GM12878 (cell line): ENCODE measurements around the gene SF3B5. TPM values are rescaled to one million over a fixed set of nuclear protein-coding genes. Genes with fewer than 3 reads are reported as not detected.

Source experiments
- ATAC-seq: fragments of 200-7000 bp; cut with Tn5 transposase; 3 replicates; pipeline ENCODE4 v1.9.1; 2020; ENCODE audit warnings: mild to moderate bottlenecking, moderate library complexity
- BruUV-seq: library from RNA; stranded (reverse); fragments of 400-500 nt; replicated peaks from 2 replicates; lab custom pipeline; 2021; lab: Mats Ljungman, UMichigan
- CTCF ChIA-PET: fragments of 300-600 bp; sonication (Branson Sonifier 250); formaldehyde crosslinking; extraction: SDS; loops from one replicate; lab custom pipeline; 2021; ENCODE audit warnings: inconsistent platforms; lab: Yijun Ruan, JAX
- POLR2A ChIA-PET: fragments of 350-600 bp; formaldehyde crosslinking; extraction: SDS; loops from one replicate; lab custom pipeline; 2021; ENCODE audit warnings: inconsistent platforms; lab: Charles Lee
- RAD21 ChIA-PET: fragments of 300-600 bp; sonication (Branson Sonifier 250); formaldehyde crosslinking; loops from one replicate; lab custom pipeline; 2023; ENCODE audit warnings: antibody characterized with exemption; ENCODE audit not compliant: unreplicated experiment; lab: Charles Lee
- SMC1A ChIA-PET: fragments of 300-600 bp; sonication (Branson Sonifier 250); formaldehyde crosslinking; loops from one replicate; lab custom pipeline; 2023; ENCODE audit not compliant: unreplicated experiment, uncharacterized antibody; lab: Charles Lee
- DNase-seq: peaks from one replicate; pipeline ENCODE4 v3.0.0-alpha.2; 2011; ENCODE audit warnings: low read depth, low spot score
- FAIRE-seq: peaks from 3 replicates; lab custom pipeline; 2011; peaks lifted over from hg19 to GRCh38; lab: Jason Lieb, UNC
- H2AFZ ChIP-seq: 2 replicates; pipeline ENCODE4 v1.6.0; 2011; ENCODE audit warnings: low read depth, low read length, control low read depth; ENCODE audit not compliant: control insufficient read depth
- H3K27ac ChIP-seq: 2 replicates; pipeline ENCODE4 v1.5.1; 2011; ENCODE audit warnings: control low read depth; ENCODE audit not compliant: control insufficient read depth, insufficient read depth
- H3K27me3 ChIP-seq, 2 experiments: replicated peaks in 1 of 2; 2 replicates each; pipeline versions ENCODE4 v1.6.0 to v1.6.1; 2011; ENCODE audit warnings: low read length in 1 of 2; ENCODE audit not compliant: control insufficient read depth in 2 of 2, insufficient read depth in 2 of 2
- H3K36me3 ChIP-seq, 2 experiments: 2 replicates each; pipeline ENCODE4 v1.5.1; 2011; ENCODE audit warnings: low read length in 1 of 2; ENCODE audit not compliant: control insufficient read depth in 2 of 2, insufficient read depth in 2 of 2
- H3K4me1 ChIP-seq: 2 replicates; pipeline ENCODE4 v1.6.1; 2011; ENCODE audit warnings: mild to moderate bottlenecking, low read length, moderate library complexity, mixed read lengths; ENCODE audit not compliant: control insufficient read depth, insufficient read depth
- H3K4me2 ChIP-seq: 2 replicates; pipeline ENCODE4 v1.6.0; 2011; ENCODE audit warnings: control low read depth; ENCODE audit not compliant: control insufficient read depth, insufficient read depth
- H3K4me3 ChIP-seq: fragments of 200-600 bp; sonication (generic); 2 replicates; pipeline ENCODE4 v1.5.1; 2016
- H3K79me2 ChIP-seq: 2 replicates; pipeline ENCODE4 v1.6.0; 2011; ENCODE audit warnings: low read length; ENCODE audit not compliant: control insufficient read depth, insufficient read depth
- H3K9ac ChIP-seq: 2 replicates; pipeline ENCODE4 v1.8.0; 2011; ENCODE audit warnings: low read length, control low read depth, mixed read lengths; ENCODE audit not compliant: control insufficient read depth, insufficient read depth
- H3K9me3 ChIP-seq: replicated peaks from 3 replicates; pipeline ENCODE4 v1.5.1; 2011; ENCODE audit warnings: mild to moderate bottlenecking, low read length; ENCODE audit not compliant: control insufficient read depth, insufficient read depth
- H4K20me1 ChIP-seq: 2 replicates; pipeline ENCODE4 v1.6.0; 2011; ENCODE audit not compliant: control insufficient read depth, insufficient read depth
- ATF3 ChIP-seq: IDR thresholded peaks from 2 replicates; pipeline ENCODE4 v1.6.1; 2011; ENCODE audit warnings: low read depth, mild to moderate bottlenecking, low read length, moderate library complexity, borderline replicate concordance; ENCODE audit errors: extremely low read depth
- ATF7 ChIP-seq: fragments of 450-650 bp; IDR thresholded peaks from 2 replicates; pipeline ENCODE4 v1.6.1; 2016; ENCODE audit warnings: low read depth, mild to moderate bottlenecking
- BCL11A ChIP-seq: IDR thresholded peaks from 2 replicates; pipeline ENCODE4 v1.6.1; 2011; ENCODE audit warnings: low read depth, low read length
- BHLHE40 ChIP-seq, 2 experiments: fragments of 450-650 bp in 1 of 2; IDR thresholded peaks; 2 replicates each; pipeline ENCODE4 v1.6.1; 2011 to 2017; ENCODE audit warnings: low read depth in 2 of 2, borderline replicate concordance in 1 of 2, improper control_type of control experiment in 1 of 2, low read length in 1 of 2, mild to moderate bottlenecking in 1 of 2
- CBFB ChIP-seq: IDR thresholded peaks from 2 replicates; pipeline ENCODE4 v1.6.1; 2016; ENCODE audit warnings: antibody characterized with exemption, low read depth
- HCFC1 ChIP-seq: fragments of 150-350 bp; IDR thresholded peaks from 2 replicates; pipeline ENCODE4 v1.6.1; 2014; ENCODE audit warnings: low read length
- IRF4 ChIP-seq: IDR thresholded peaks from 2 replicates; pipeline ENCODE4 v1.6.1; 2011; ENCODE audit warnings: low read depth, low read length
- POLR2AphosphoS5 ChIP-seq: IDR thresholded peaks from 2 replicates; pipeline ENCODE4 v1.6.1; 2011; ENCODE audit warnings: mild to moderate bottlenecking, low read length, inconsistent platforms
- POU2F2 ChIP-seq: IDR thresholded peaks from 3 replicates; pipeline ENCODE4 v1.6.1; 2011; ENCODE audit warnings: low read depth, mild to moderate bottlenecking, low read length, borderline replicate concordance
- YY1 ChIP-seq: IDR thresholded peaks from 2 replicates; pipeline ENCODE4 v1.6.1; 2011; ENCODE audit warnings: low read depth, mild to moderate bottlenecking, low read length
- ZNF274 ChIP-seq: IDR thresholded peaks from one replicate; pipeline ENCODE4 v1.8.0; 2011; ENCODE audit not compliant: insufficient read length, insufficient read depth
- WGBS: methylation state at CpG from one replicate; pipeline ENCODE4 v1.1.6; 2016; ENCODE audit warnings: low lambda C conversion rate; ENCODE audit not compliant: insufficient replicate concordance, insufficient coverage; ENCODE audit errors: missing lambda C conversion rate; 5-methylcytosine and 5-hydroxymethylcytosine counted together
- in situ Hi-C: fragments of 300-500 bp; cut with MboI; formaldehyde crosslinking; loops from 9 replicates; pipeline ENCODE4 v1.14.3; 2018; ENCODE audit warnings: mixed read lengths
- intact Hi-C: fragments of 100-400 bp; cut with micrococcal nuclease; formaldehyde crosslinking; loops from one replicate; pipeline ENCODE4 v1.14.2; 2022; ENCODE audit not compliant: unreplicated experiment
- polyA plus RNA-seq, 11 experiments: library from polyadenylated mRNA; depleted of rRNA in 4 of 11; unstranded in 6 of 11; stranded (reverse) in 5 of 11; fragments of >200 nt; fragmentation: Nextera tagmentation in 4 of 11; fragmentation: Illumina TruSeq in 1 of 11; extraction: Ambion mirVana in 4 of 11; extraction: Trizol in 1 of 11; gene quantifications; 1 replicate in 1 of 11; 2 replicates in 10 of 11; pipeline versions ENCODE4 v1.2.1 to v1.2.3, GENCODE V29; 2011 to 2016; ENCODE audit warnings: inconsistent platforms in 2 of 11, missing spikeins in 2 of 11, low read depth in 1 of 11
- total RNA-seq, 4 experiments: library from RNA; depleted of rRNA in 3 of 4; stranded (reverse); fragments of >200 nt in 3 of 4; fragmentation: Illumina TruSeq in 1 of 4; extraction: Trizol in 1 of 4; gene quantifications; 2 replicates each; pipeline versions ENCODE4 v1.2.1 to v1.2.3, GENCODE V29; 2013 to 2021
- TF ChIP-seq, protein P1 (sequence below): fragments of 450-650 bp; formaldehyde crosslinking; IDR thresholded peaks from 2 replicates; pipeline ENCODE4 v1.5.0; 2022; ENCODE audit warnings: mild to moderate bottlenecking, missing genetic modification characterization

SF3B5 gene
- total and polyA plus RNA-seq, 10 of the 15 experiments (the other 5 are each of a cell fraction or from before 2014, with no cell fraction given), result 220 to 864 (median 341) TPM

- Histone ChIP-seq H3K4me1 (peaks cover 15% of the 10 kb centered on the region), H3K4me2 (peak overlapping the region; percentile 98), H2AFZ (no peak overlapping the region), H4K20me1 (no peaks in the 10 kb centered on the region), H3K27ac (no peak overlapping the region), H3K4me3 (peak overlapping the region; percentile 92), H3K36me3 (no peaks in the 10 kb centered on the region), H3K79me2 (peaks cover 30% of the 10 kb centered on the region), H3K9me3 (no peaks in the 10 kb centered on the region), H3K9ac (peak overlapping the region; percentile 9; the same call in 1 of the 2 replicates), H3K27me3 (no peaks in the 10 kb centered on the region)
- BruUV-seq, result no TSS peak
- TF ChIP-seq ATF7, result no peak
- TF ChIP-seq, protein P1, sequence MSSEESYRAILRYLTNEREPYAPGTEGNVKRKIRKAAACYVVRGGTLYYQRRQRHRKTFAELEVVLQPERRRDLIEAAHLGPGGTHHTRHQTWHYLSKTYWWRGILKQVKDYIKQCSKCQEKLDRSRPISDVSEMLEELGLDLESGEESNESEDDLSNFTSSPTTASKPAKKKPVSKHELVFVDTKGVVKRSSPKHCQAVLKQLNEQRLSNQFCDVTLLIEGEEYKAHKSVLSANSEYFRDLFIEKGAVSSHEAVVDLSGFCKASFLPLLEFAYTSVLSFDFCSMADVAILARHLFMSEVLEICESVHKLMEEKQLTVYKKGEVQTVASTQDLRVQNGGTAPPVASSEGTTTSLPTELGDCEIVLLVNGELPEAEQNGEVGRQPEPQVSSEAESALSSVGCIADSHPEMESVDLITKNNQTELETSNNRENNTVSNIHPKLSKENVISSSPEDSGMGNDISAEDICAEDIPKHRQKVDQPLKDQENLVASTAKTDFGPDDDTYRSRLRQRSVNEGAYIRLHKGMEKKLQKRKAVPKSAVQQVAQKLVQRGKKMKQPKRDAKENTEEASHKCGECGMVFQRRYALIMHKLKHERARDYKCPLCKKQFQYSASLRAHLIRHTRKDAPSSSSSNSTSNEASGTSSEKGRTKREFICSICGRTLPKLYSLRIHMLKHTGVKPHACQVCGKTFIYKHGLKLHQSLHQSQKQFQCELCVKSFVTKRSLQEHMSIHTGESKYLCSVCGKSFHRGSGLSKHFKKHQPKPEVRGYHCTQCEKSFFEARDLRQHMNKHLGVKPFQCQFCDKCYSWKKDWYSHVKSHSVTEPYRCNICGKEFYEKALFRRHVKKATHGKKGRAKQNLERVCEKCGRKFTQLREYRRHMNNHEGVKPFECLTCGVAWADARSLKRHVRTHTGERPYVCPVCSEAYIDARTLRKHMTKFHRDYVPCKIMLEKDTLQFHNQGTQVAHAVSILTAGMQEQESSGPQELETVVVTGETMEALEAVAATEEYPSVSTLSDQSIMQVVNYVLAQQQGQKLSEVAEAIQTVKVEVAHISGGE (CRISPR knock-in tag), result no peak
- TF ChIP-seq IRF4, result no peak
- TF ChIP-seq BCL11A, result no peak
- TF ChIP-seq POU2F2, result no peak
- TF ChIP-seq ATF3, result no peak
- TF ChIP-seq HCFC1, result no peak
- TF ChIP-seq POLR2AphosphoS5, result no peak
- no peak for TF ChIP-seq CBFB
- TF ChIP-seq ZNF274, result no peak
- no peak for TF ChIP-seq BHLHE40 (IDR thresholded peaks at IDR 0.05; ENCODE audit: borderline replicate concordance in 1 of 2, low read depth in 2 of 2, low read length in 1 of 2)
- TF ChIP-seq YY1, result no peak
- in situ Hi-C loops, result loop anchor here (5.0 kb wide), 2 partner anchors 151 to 521 kb away; no protein-coding TSS in a partner anchor
- no peak for FAIRE-seq
- DNase-seq, result no peak
- intact Hi-C loops, result no loop called here
- ChIA-PET RAD21 (interaction anchor here (1.1 kb wide), 1 partner anchor 30 kb away, joined by 4 read pairs; no protein-coding TSS in a partner anchor), CTCF (interaction anchor here (1.0 to 10.8 kb wide), 5 partner anchors 29 to 581 kb away, joined by 3 to 244 read pairs (median 3); no protein-coding TSS in a partner anchor), SMC1A (interaction anchor here (1.0 to 2.7 kb wide), 7 partner anchors 8 to 154 kb away, joined by 3 to 14 read pairs (median 5); no protein-coding TSS in a partner anchor), POLR2A (interaction anchor here (0.6 to 1.9 kb wide), 5 partner anchors 9 to 154 kb away, joined by 3 to 4 read pairs (median 4); no protein-coding TSS in a partner anchor)
- WGBS, result 92% methylated on average over 7 of the region's 7 CpGs
- ATAC-seq, result no peak
Measured at GRCh38 chr6:144093658-144094057, 1.7 kb downstream of the SF3B5 start.
